ENCODE results near the gene DIP2A.
"Not testable (repeated sequence)": the region's sequence is repeated elsewhere in the genome, so short reads cannot be mapped to it uniquely, and the experiment has no call there.

The DIP2A gene

GRCh38 chr21:46527393-46527792 lies 68.7 kb downstream of the DIP2A start:
- not testable (repeated sequence) for DNase-seq (ENCODE audit: low read depth in 2 of 2)

- no peak for DNase-seq (ENCODE audit: low read depth in 2 of 2)
Observed at GRCh38 chr21:46527801-46528200, 69.1 kb downstream of the DIP2A start.

GRCh38 chr21:46532080-46532479 lies 73.4 kb downstream of the DIP2A start:
- DNase-seq (ENCODE audit: low read depth in 2 of 2) = no peak

- no peak for DNase-seq (ENCODE audit: low read depth in 2 of 2)
Observed at GRCh38 chr21:46537026-46537425, 78.3 kb downstream of the DIP2A start.

GRCh38 chr21:46538262-46538661 lies 79.6 kb downstream of the DIP2A start:
- DNase-seq (ENCODE audit: low read depth in 2 of 2) = no peak

- DNase-seq (ENCODE audit: low read depth in 2 of 2) = no peak
Observed at GRCh38 chr21:46538851-46539666, 80.4 kb downstream of the DIP2A start.

- DNase-seq (ENCODE audit: low read depth in 2 of 2) = no peak
Observed at GRCh38 chr21:46540087-46540710, 81.5 kb downstream of the DIP2A start.

GRCh38 chr21:46542588-46543124 lies 84.0 kb downstream of the DIP2A start:
- DNase-seq (ENCODE audit: low read depth in 2 of 2) = no peak

- DNase-seq (ENCODE audit: low read depth in 2 of 2) = no peak
Observed at GRCh38 chr21:46543306-46543705, 84.6 kb downstream of the DIP2A start.

- DNase-seq (ENCODE audit: low read depth in 2 of 2) = no peak
Observed at GRCh38 chr21:46544003-46544402, 85.3 kb downstream of the DIP2A start.

GRCh38 chr21:46544824-46545223 lies 86.1 kb downstream of the DIP2A start:
- DNase-seq (ENCODE audit: low read depth in 2 of 2) = no peak

- no peak for DNase-seq (ENCODE audit: low read depth in 2 of 2)
Observed at GRCh38 chr21:46545363-46545762, 86.7 kb downstream of the DIP2A start.

GRCh38 chr21:46545911-46546310 lies 87.2 kb downstream of the DIP2A start:
- no peak for DNase-seq (ENCODE audit: low read depth in 2 of 2)

GRCh38 chr21:46546799-46547198 lies 88.1 kb downstream of the DIP2A start:
- DNase-seq (ENCODE audit: low read depth in 2 of 2) = no peak

- DNase-seq (ENCODE audit: low read depth in 2 of 2) = no peak
Observed at GRCh38 chr21:46549650-46550049, 91.0 kb downstream of the DIP2A start.

- DNase-seq (ENCODE audit: low read depth in 2 of 2) = no peak
Observed at GRCh38 chr21:46550116-46550941, 91.6 kb downstream of the DIP2A start.

- DNase-seq (ENCODE audit: low read depth in 2 of 2) = no peak
Observed at GRCh38 chr21:46551636-46552241, 93.0 kb downstream of the DIP2A start.

- no peak for DNase-seq (ENCODE audit: low read depth in 2 of 2)
Observed at GRCh38 chr21:46552274-46552673, 93.6 kb downstream of the DIP2A start.

- no peak for DNase-seq (ENCODE audit: low read depth in 2 of 2)
Observed at GRCh38 chr21:46552865-46553379, 94.2 kb downstream of the DIP2A start.

- DNase-seq (ENCODE audit: low read depth in 2 of 2) = no peak
Observed at GRCh38 chr21:46553993-46554392, 95.3 kb downstream of the DIP2A start.

GRCh38 chr21:46554431-46555224 lies 95.9 kb downstream of the DIP2A start:
- no peak for DNase-seq (ENCODE audit: low read depth in 2 of 2)

All from fibroblast of skin of left quadriceps (primary cell).